Activated CD4-positive, alpha-beta T cell treated with anti-CD3 and anti-CD28 coated beads for 1 hour (primary cell): ENCODE measurements around the gene PIK3R2.
"Not testable (repeated sequence)": the region's sequence is repeated elsewhere in the genome, so short reads cannot be mapped to it uniquely, and the experiment has no call there.

ENCODE experiments used
- DNase-seq: peaks from one replicate; pipeline ENCODE4 v3.0.0-alpha.2; 2020

PIK3R2 gene

DNA sequence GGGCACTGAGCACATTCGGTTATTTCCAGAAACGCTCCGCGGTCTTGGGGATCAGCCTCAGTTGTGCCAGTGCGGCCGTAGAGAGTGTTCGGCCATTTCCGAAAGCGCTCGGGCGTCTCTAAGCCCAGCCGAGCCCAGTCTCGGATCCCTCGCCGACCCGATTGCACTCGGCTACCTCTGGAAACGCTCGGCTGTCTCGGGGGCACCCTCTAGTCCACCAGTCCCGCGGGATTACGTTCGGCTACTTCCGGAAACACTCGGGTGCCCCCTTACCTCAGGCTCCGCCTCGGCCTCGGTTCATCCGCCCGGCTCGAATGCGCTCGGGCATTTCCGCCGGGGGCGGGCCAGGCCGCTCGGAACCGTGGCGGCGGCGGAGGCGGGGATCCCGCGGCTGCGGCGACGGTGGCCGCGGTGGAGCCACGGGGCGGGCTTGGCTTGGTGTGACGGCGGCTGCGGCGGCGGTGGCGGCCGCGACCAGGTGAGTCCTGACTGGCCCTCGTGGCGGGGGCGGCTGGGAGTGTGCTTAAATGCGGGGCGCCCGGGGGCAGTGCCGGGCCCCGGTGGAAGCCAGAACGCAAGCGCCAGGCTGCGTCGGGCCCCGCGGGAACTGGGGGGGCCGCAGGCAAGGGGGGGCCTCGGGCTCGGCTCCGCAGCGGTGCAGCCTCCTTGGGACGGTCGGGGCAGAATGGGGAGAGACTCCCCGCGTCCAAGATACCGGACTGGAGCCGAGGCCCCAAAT, at the start of gene PIK3R2:
PIK3R2 (plus strand) TSS at position 347 of the 739 bp plus-strand sequence. CDS start 2,717 bp downstream, outside the sequence.
- peak; percentile 99 for DNase-seq

DNA sequence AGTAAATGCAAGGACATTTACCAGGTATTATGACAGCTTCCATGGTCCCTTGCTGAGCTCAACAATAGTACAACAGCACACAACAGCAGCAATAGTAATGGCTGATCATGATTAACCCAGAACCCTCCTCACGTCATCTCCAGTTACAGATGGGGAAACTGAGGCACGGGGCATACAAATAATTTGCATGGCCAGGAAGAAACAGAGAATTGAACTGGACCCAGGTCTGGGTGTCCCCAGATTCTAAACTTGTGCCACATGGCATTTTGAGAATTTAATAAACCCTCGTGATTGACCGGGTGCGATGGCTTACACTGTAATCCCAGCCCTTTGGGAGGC, 48.2 kb upstream of the PIK3R2 start:
- DNase-seq, result no peak

DNA sequence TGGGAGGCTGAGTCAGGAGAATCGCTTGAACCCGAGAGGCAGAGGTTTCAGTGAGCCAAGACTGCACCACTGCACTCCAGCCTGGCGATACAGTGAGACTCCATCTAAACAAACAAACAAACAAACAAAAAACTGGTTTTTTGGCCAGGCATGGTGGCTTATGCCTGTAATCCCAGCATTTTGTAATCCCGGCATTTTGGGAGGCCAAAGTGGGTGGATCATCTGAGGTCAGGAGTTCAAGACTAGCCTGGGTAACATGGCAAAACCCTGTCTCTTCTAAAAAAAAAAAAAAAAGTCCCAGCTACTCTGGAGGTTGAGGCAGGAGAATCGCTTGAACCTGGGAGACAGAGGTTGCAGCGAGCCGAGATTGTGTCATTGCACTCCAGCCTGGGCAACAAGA, 47.7 kb upstream of the PIK3R2 start:
- DNase-seq, result not testable (repeated sequence)

DNA sequence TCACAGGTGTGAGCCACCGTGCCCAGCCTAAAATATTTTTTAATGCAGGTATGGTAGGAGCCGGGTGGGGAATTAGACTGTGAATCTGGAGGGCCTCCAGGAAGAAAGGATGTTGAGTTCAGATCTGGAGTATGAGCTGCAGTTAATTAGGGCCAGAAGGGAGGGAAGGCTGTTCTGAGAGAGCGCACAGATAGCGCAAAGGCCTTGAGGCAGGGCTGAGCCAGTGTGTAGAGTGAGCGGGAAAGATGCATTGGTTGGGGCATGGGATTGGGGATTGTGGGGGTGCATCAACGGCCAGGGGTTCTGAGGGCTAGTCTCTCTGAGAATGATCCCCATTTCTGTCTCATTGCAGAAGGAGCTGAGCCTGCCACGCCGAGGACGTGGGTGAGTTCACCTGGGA, 45.7 kb upstream of the PIK3R2 start:
- no peak for DNase-seq

DNA sequence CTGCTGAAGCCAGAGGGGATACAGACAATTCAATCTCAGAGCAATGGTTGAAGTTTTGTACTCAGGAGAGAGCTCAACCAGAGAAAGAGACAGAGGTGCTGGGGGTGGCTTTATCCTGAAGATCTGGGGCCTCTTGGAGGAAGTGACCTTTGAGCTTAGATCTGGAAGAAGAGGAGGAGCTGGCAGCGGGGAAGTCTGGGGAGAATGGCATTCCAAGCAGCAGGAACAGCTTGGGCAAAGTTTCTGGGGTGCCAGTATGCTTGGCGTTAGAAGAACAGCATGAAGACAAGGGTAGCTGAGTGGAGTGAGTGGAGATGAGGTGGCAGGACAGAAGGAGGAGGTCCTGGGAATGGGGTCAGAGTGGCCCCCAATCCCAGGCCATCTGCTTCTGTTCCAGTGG, 44.1 kb upstream of the PIK3R2 start:
- no peak for DNase-seq

DNA sequence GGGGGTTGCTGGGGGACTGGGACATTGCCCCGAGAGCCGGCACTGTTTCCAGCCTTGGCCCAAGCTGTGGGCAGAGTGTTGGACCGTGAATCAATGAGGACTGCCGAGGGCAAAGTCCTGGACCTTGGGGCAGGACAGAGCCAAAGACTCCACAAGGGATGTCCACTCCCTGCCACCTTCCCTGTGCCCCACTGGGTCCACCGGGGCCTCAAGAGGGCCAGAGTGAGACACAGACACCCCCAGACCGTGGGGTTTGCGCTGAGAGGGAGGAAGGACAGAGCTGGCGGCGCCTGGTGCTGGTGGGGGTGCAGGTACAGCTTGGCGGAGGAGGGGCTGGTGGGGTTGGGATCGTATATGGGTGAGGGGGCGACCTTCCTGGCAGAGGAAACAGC, 43.6 kb upstream of the PIK3R2 start:
- DNase-seq, result no peak

DNA sequence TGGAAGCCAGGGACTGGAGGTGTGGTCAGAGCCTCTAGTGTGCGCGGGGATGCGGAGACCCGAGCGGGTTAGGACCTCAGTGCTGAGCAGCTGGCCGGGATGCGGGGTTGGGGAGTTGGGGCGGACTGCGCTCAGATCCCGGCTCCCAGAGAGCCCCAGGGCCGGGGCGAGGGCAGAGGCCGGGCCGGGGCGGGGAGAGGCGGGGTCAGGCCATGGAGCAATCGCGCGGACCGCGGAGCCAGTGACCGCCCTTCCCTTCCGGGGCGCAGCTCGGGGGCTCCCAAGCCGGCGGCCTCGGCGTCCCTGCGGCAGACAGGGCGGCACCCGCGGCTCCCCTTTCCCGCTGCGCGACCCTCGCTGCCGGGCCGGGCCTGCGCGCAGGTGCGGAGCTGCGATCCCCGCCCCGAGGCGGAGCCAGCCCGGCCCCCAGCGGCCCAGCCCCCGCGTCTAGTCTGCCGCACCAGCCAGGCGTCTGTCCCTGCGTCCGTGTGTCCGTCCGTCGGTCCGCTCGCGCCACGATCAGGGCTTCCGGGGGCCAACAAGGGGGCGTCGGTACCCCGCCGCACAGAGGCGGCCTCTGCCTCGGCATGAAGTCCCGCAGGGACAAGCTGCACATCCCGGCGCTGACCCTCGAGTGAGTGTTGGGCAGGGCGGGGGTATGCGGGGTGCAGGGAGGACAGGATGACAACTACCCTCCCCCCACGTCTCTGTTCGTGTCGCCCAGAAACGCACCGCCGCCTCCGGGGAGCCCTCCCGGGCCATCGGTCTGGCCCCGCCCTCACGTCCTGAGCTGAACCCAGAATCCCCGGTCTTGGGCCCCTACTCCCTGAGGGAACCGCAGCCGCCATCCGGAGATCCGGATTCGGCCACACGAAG, 43.0 kb upstream of the PIK3R2 start:
- DNase-seq, result no peak

DNA sequence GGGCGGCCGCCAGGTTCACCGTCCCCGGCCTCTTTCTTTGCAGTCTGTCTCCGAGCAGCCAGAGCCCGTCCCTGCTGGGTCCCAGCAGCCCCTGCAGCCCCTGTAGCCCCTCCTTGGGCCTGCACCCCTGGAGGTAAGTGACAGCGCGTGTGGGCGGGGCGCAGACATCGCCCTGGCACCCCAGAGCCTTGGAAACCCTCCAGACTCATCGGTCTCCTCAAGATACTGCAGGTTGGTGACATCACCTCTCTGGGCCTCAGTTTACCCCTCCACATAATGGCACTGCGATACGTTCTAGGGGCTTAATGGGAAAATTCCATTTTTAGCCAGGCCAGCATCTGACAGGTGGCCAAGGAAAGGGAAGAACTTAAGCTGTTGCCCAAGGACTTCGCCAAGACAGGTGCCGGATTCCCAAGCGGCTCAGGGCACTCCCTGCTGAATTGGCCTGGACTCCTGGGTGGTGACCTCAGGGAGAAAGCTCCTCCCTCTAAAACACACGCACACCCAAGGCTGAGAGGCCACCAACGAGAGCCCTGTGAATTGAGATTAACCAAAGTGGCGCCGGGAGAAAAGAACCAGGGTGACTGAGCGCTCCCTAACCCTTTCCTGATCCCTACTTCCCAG, 42.2 kb upstream of the PIK3R2 start:
- DNase-seq, result no peak

DNA sequence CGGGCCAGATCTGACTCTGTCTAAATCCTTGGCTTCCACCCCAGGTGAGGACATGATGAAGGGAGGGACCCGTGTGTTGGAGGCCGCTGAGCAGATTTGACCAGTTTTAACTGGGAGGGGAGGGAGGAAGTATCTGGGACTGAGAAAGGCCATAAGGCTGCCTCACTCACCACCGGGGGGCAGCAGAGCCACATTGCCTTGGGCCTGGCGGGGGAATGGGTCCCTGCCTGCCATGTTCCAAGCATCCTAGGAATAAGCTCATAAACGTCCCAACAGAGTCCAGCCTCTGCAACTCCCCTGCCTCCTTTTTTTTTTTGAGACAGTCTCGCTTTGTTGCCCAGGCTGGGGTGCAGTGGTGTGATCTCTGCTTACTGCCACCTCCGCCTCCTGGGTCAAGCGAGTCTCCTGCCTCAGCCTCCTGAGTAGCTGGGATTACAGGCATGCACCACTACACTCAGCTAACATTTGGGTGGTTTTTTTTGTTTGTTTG, 39.9 kb upstream of the PIK3R2 start:
- peak; percentile 66 for DNase-seq

DNA sequence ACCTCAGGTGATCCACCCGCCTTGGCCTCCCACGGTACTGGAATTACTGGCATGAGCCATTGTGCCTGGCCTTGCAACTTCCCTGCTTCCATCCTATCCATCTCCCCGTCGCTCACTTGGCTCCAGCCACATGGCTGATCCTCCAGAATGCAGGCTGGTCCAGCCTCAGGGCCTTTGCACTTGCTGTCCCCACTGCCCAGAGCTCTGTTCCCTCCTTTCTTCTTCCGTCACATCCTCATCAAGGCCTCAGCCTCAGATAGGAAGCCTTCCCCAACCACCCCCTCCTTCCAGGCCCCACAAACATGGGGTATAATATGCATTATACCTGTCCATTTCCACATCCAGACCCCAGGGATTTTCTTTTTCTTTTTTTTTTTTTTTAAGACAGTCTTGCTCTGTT, 39.1 kb upstream of the PIK3R2 start:
- DNase-seq, result no peak

DNA sequence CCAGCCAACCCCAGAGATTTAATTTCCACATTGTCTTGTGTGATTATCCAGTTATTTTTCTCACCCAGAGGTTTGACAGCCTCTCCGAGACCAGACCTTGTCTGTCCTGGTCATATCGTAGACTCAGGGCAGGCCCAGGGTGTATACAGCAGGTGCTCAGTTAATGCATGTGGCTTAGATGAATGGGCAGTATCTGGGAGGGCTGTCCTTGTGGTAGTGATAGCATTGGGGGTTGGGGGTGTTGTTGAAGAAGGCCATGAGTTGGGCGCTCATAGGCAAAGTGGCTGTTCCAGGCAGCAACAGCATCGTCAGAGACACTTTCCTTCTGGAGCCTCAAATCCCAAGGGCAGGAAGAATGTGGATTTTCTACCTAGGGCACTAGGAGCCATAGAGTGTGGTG, 38.5 kb upstream of the PIK3R2 start:
- DNase-seq, result no peak

DNA sequence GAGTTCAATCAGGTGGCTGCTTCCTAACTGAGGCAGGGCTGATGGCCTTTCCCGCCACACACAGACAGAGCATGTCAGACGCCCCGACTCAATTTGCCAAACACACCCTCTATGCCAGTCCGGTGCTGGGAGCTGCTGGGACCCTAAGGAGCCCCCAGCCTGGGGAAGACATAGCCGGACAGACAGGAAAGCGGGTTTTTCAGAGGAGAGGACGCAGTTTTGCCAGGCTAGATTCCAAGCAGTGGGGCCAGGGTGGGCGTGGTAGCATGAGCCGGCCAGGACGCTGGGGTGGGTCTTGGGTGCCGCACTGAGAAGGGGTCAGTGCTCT, 35.6 kb upstream of the PIK3R2 start:
- no peak for DNase-seq

DNA sequence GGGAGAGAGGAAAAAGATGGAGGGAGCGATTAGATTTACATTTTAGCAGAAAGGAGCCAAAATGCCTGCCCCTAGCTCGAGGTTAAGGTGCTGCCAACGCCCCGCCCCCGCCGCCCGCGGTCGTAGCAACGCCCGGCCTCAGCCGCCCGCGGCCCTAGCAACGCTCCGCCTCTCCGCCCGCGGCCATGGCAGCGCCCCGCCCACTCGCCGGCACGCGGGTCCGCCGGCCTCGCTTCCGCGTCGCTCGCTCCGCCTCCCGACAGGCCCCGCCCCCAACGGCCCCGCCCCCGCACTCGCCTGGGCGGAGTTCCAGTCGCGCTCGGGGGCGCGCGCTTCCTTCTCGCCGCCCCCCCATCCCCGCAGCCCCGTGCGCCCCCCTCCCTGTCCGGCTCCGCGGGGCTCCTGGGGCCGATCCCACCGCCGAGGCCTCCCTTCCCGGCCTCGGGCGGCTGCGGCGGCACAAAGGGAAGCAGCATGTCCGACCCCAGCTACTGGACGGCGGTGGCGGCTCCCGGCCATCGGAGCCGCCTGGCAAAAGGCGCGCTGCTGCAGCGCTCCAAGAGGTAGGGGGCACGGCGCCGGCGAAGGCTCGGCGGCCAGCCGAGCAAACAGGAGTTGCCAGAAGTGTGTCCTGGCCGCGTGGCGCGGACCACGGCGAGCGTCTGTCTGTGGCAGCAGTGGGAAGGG, 35.1 kb upstream of the PIK3R2 start:
- DNase-seq, result peak; percentile 94

DNA sequence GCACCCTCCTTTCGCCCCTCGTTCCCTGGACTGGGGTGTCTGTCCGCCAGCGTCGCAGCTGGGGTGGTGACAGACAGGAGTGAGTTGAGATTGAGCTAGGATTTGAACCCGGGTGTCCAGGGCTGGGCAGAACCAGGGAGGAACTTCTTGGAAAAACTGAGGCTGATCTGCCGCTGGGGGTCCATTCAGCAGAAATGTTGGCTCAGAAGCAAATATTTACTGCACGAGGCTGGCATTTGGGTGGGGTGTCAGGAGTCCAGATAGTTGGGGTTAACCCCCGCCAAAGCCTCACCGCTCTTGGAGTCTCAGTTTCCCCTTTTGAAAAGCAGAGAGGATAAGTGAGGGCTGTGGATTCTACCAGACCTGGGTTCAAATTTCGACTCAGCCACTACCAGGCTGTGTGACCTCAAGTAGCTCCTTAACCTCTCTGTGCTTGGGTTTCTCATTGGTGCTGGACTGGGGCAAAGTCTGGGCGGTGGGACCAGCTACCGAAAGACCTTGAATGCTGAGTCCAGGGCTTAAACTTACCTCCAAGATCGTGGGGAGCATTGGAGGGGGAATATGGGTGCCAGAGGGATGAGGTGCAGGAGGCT, 34.4 kb upstream of the PIK3R2 start:
- DNase-seq, result no peak

DNA sequence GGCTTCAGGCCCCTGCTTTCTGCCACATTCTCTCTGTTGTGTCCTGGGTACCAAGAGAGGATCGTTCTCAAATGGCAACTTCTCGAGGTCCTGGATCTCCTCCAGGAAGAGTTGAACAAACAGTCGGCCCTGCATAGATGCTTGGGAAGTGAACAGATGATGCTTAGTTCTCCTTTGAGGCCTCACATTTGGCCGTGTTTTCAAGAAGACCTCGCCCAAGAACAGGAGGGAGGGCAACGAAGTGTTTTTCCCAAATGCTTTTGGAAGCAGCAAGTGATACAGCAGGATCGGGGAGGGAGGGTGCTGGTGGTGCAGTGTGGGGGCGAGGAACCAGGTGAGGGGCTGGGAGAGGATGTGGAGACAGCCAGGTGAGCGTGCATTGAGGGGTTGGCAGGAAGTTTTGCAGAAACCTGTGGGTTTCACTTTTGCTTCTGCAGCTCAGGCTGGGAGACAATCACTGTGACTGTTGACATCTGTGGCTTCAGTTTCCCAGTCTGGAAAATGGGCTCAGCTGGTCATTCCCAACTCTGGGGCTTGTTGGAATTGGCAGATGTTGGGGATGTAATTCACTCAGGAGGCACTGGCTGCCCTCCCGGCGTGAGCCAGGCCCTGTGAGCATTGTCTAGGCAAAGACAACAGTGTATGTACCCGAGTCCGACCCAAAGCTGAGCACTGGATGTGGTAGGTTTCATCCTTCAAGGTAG, 33.8 kb upstream of the PIK3R2 start:
- peak; percentile 33 for DNase-seq

DNA sequence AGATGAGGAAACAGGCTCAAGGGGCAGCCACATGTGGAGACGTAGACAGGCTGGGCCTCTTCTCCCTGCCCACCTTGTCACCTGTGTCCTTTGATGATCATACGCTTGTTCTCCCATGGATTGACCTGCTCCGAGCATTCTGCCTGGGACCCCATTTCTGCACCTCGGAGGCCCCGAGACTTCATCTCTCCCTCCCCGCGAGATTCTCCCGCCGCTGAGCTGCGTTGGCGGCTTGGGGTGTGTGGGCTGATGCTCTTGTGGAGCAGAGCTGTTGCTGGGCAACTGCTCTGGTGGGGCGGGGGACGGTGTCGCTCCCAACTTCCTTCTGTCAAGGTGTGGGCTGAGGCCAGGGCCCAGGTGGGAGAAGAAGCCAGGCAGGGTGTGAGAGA, 33.3 kb upstream of the PIK3R2 start:
- peak; percentile 43 for DNase-seq

DNA sequence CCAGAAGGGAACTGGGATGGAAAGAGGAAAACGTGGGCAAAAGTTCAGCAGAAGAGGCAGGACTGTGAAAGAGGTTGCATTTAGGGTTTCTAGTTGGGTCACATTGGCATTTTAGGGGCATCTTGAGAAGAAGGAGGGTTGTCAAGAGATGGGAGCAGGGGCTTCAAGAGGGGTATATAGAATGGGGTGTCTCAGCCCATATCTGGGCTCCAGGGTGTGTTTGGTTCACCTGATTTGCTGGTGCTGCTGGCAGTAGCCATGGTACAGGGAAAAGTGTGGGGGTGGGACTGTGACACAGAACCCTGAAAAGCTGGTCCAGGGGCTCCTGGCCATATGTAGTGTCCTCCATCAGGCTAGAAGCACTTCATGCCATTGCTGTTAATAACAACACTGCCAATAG, 32.8 kb upstream of the PIK3R2 start:
- no peak for DNase-seq

DNA sequence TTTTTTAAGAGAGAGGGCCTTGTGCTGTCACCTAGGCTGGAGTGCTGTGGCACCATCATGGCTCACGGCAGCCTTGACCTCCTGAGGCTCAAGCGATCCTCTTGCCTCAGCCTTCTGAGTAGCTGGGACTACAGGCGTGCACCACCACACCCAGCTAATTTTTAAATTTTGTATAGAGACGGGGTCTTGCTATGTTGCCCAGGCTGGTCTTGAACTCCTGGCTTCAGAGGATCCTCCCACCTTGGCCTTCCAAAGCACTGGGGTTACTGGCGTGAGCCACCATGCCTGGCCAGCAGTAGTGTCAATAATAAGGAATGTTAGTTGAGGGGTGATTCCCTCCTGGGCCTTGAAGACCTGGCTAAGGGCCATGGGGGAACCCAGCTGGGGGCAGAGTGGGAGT, 31.8 kb upstream of the PIK3R2 start:
- DNase-seq, result no peak

DNA sequence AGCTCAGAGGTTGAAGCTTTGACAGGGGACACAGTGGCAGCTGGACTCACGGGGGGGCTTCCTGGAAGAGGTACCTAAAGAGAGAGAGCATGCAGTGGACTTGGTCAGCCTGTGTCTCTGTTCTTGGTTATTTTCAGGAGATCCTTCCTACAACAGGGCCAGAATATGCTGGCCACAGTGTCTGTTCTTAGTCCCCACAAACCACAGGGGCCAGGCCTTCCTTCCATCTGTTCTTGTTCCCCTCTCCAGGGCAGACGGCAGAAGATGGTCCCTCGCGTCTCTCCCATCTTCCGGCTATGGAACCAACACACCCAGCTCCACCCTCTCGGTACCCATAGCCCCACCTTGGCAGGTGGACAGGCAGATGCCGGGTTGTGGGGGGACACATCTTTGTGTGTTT, 30.5 kb upstream of the PIK3R2 start:
- DNase-seq, result no peak

DNA sequence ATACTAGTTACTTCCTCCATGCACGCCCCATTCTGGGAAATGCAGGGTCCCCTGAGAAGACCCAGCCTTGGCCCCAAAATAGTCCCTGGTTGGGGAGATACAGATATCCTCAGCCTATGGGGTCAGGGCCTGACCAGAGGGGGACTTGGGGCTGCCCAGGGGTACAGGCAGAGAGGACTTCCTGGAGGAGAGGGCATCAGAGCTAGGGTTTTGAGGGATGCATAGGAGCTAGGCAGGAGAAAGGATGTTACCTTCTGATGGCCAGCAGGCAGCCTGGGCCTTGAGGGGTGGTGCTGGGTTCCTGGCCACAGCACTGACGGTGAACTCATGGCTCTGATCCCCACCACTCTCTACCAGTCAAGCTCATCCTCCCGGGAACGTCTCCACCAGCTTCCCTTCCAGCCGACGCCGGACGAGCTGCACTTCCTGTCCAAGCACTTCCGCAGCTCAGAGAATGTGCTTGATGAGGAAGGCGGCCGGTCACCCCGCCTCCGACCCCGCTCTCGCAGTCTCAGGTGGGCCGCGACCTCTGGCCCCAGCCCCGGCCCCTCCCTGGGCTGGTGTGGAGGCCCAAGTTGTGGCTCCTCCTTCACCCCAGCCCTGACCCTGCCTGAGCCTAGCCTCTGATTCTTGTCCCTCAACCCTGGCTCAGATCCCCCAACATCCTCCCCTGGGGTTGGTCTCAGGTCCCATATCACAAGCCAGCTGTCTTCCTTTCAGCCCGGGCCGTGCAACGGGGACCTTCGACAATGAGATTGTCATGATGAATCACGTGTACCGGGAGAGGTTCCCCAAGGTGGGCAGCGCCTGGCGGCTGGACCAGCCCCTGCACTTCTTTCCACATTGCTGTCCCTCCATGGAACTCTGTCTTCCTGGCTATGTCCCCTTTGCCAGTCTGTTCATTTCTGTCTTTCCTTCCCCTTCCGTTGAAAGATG, 29.8 kb upstream of the PIK3R2 start:
- DNase-seq, result no peak

DNA sequence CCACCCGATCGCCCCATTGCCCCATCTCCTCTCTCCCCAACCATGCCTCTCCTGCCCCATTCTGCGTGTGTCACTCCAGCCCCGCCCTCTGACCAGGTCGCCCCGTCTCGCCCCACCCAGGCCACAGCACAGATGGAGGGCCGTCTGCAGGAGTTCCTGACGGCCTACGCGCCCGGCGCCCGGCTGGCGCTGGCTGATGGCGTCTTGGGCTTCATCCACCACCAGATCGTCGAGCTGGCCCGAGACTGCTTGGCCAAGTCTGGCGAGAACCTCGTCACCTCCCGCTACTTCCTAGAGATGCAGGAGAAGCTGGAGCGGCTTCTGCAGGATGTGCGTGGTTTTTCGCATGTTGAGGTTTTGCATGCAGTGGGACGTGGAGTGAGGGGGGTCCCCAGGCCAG, 29.1 kb upstream of the PIK3R2 start:
- DNase-seq, result no peak
